ENCODE data around the gene SLC13A5. TPM values are rescaled to one million over a fixed set of nuclear protein-coding genes. Genes with fewer than 3 reads are reported as not detected.

The SLC13A5 gene
- polyA plus RNA-seq, 1 donor: 3.3 TPM

GRCh38 chr17:6639586-6640535 is 73.3 kb downstream of the SLC13A5 start:
- DNase-seq: no peak

DNA sequence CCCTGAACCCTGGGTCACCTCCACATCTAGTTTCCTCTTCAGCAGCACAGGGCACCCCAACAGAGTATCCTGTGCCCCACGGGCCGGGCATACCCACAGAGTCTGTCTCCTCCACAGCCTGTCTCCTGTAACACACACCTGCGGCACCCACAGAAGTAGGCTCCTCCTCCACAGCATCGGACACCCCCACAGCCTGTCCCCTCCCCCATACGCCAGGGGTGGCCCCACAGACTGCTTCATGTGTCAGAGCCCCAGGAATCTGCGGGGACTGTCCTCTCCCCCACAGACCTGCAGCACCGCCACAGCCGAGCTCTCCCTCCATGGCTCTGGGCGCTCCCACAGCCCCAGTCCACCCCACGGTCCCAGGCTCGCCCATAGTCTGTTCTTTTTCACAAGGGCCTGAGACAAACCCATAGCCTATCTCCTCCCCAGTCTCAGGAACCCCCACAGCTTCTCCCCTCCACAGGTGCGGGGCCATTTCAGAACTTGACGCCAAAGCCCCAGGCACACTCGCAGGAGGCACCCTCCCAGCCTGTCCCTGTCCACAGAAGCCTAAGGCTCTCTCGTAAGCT is 74.1 kb downstream of the SLC13A5 start:
- DNase-seq: no peak

DNA sequence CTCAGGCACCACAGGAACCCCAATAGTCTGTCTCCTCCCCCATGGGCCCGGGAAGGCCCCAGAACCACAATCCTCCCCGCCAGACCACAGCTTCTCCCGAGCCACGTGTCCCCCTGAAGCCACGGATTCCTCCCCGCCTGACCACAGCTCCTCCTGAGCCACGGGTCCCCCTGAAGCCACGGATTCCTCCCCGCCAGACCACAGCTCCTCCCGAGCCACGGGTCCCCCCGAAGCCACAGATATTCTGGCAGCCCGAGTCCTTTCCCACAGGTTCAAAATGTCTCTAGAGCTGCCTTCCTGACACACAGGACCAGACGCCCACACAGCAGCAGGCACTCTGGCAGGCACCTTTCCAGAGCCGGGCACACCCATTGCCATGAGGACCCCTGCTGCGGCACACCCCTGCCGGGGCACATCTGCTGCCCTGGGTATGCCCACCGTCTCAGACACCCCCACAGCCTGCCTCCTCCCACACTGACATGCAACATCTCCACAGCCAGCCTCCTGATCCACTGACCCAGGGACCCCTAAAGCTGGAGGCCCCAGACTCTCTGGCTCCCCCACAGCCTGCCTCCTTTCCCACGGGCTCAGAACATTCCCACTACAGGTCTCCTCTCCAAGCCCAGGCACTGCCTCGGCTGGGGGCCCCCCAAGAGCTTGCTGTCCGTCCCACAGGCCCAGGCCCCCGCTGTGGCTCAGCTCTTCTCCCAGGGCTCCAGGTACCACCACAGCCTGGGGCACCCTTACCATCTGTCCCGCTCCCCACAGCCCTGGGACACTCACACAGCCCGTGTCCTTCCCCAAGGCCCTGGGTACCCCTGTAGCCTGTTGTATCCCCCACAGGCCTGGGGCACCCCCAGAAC is 74.9 kb downstream of the SLC13A5 start:
- no peak for DNase-seq

GRCh38 chr17:6637458-6637840 is 75.7 kb downstream of the SLC13A5 start:
- no peak for DNase-seq

DNA sequence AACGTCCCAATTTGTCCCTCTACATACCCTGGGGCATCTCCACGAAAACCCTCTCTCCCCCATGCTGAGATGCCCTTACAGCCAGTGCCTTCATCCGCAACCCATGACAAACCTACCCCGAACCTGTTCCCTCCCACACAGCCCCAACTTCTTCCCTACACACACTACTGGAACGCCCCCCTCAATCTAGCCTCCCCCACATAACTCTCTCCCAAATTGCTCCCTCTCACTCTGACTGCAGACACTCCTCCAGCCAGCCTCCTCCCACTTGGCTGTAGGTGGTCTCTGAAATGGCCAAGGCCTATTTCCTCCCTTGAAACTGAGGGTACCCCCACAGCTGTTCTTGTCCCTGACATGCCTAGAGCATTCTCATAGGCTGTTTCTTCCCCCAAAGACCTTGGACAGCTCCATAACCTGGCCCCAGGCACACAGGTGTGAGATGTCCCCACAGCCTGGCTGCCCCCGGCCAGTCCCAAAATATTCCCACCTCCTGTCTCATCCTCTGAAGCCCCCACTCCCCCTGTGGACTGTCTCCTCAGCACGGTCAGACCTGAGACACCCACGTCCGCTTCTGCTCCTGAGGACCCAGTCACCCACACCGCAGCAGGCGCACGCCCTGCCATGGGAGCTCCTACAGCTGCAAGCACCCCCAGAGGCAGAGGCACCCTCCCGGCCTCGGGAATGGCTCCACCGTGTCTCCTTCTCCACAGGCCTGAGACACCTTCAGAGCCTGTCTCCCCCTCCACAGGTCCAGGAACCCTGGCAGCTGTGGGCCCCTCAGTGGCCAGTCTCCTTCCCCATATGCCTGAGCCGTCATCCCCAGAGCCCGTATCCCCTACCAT is 76.3 kb downstream of the SLC13A5 start:
- DNase-seq: no peak

- no peak for DNase-seq
Observed at GRCh38 chr17:6636105-6636504, 77.1 kb downstream of the SLC13A5 start.

Other genes with a start within 250 kb of the SLC13A5 start
- gene PITPNM3, start 156.8 kb downstream of the SLC13A5 start, polyA plus RNA-seq (ENCODE audit: insufficient read length): 8.0 TPM
- 43.7 TPM for gene KIAA0753, start 72.7 kb downstream of the SLC13A5 start, polyA plus RNA-seq (ENCODE audit: insufficient read length)
- gene TXNDC17, start 72.3 kb downstream of the SLC13A5 start, polyA plus RNA-seq (ENCODE audit: insufficient read length): 78.2 TPM
- 24.8 TPM for gene MED31, start 61.8 kb downstream of the SLC13A5 start, polyA plus RNA-seq (ENCODE audit: insufficient read length)
- gene C17orf100, start 61.6 kb downstream of the SLC13A5 start, polyA plus RNA-seq (ENCODE audit: insufficient read length): 8.7 TPM
- gene XAF1, start 42.7 kb upstream of the SLC13A5 start, polyA plus RNA-seq (ENCODE audit: insufficient read length): 18.8 TPM
- gene FBXO39, start 62.8 kb upstream of the SLC13A5 start, polyA plus RNA-seq (ENCODE audit: insufficient read length): 0.17 TPM
- 0.62 TPM for gene TEKT1, start 118.4 kb upstream of the SLC13A5 start, polyA plus RNA-seq (ENCODE audit: insufficient read length)

Measured in left kidney (tissue), 2 donors.